ENCODE measurements around the gene HCRTR1.

DNA sequence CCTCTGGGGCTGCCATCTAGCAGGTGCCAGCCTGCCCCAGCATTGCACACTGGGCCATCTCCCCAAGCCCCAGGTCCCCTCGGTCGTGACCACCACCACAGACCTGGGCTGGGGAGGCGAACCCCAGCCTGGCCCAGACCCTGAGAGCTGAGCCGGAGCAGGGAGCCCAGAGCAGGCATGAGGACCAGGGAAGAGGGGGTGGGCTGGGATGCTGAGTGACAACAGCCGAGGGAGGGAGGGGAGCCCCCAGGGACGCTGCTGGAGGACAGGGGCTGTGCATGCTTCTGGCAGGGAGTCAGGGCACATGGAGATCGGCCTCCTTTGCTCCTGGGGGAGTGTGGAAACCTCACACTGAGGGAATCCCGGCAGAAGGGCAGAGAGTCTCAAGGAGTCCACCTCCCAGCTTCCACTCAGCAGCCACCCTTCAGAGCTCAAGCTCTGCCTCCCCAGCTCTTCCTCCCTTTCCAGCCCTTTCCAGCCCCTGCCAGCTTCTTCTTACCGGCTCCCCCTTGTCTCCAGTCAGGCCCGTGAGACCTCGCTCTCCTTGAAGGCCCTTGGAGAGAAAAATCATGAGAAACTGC lies 50.9 kb downstream of the HCRTR1 start:
- no peak for TF ChIP-seq POLR2A (IDR thresholded peaks at IDR 0.05; ENCODE audit: low read depth)
- TF ChIP-seq, protein P1, sequence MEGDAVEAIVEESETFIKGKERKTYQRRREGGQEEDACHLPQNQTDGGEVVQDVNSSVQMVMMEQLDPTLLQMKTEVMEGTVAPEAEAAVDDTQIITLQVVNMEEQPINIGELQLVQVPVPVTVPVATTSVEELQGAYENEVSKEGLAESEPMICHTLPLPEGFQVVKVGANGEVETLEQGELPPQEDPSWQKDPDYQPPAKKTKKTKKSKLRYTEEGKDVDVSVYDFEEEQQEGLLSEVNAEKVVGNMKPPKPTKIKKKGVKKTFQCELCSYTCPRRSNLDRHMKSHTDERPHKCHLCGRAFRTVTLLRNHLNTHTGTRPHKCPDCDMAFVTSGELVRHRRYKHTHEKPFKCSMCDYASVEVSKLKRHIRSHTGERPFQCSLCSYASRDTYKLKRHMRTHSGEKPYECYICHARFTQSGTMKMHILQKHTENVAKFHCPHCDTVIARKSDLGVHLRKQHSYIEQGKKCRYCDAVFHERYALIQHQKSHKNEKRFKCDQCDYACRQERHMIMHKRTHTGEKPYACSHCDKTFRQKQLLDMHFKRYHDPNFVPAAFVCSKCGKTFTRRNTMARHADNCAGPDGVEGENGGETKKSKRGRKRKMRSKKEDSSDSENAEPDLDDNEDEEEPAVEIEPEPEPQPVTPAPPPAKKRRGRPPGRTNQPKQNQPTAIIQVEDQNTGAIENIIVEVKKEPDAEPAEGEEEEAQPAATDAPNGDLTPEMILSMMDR (IDR thresholded peaks at IDR 0.05) = no peak
